ENCODE data around the gene TMEM242.

TMEM242 gene

GRCh38 chr6:157307661-157308060 lies 15.7 kb downstream of the TMEM242 start:
- H3K27ac Mint-ChIP-seq, result no peak overlapping the region
- no peaks in the 10 kb centered on the region for H3K36me3 Mint-ChIP-seq
- no peak for DNase-seq (ENCODE audit: low spot score in 2 of 2)
- ATAC-seq, result no peak
- no peaks in the 10 kb centered on the region for H3K9me3 Mint-ChIP-seq
- H3K4me3 Mint-ChIP-seq, result no peak overlapping the region
- peaks cover 6% of the 10 kb centered on the region for H3K4me1 Mint-ChIP-seq

GRCh38 chr6:157305670-157306653 lies 17.4 kb downstream of the TMEM242 start:
- H3K4me3 Mint-ChIP-seq, result no peak overlapping the region
- H3K36me3 Mint-ChIP-seq, result no peaks in the 10 kb centered on the region
- no peak overlapping the region for H3K27ac Mint-ChIP-seq
- DNase-seq (ENCODE audit: low spot score in 2 of 2) (peak in 1 of 2 donors; percentile 43), ATAC-seq (peak; percentile 11)
- peaks cover 9% of the 10 kb centered on the region for H3K4me1 Mint-ChIP-seq
- H3K9me3 Mint-ChIP-seq, result no peaks in the 10 kb centered on the region

GRCh38 chr6:157304899-157305663 lies 18.2 kb downstream of the TMEM242 start:
- no peaks in the 10 kb centered on the region for H3K9me3 Mint-ChIP-seq
- no peaks in the 10 kb centered on the region for H3K36me3 Mint-ChIP-seq
- no peak overlapping the region for H3K4me3 Mint-ChIP-seq
- H3K4me1 Mint-ChIP-seq, result peaks cover 9% of the 10 kb centered on the region
- H3K27ac Mint-ChIP-seq, result no peak overlapping the region
- ATAC-seq, result no peak
- DNase-seq (ENCODE audit: low spot score in 2 of 2), result no peak

GRCh38 chr6:157302736-157303135 lies 20.6 kb downstream of the TMEM242 start:
- Mint-ChIP-seq H3K27ac (no peak overlapping the region), H3K9me3 (no peaks in the 10 kb centered on the region), H3K36me3 (no peaks in the 10 kb centered on the region), H3K4me3 (no peak overlapping the region), H3K4me1 (peaks cover 9% of the 10 kb centered on the region)
- DNase-seq (ENCODE audit: low spot score in 2 of 2), result no peak
- ATAC-seq, result no peak

GRCh38 chr6:157300436-157300835 lies 22.9 kb downstream of the TMEM242 start:
- ATAC-seq, result no peak
- DNase-seq (ENCODE audit: low spot score in 2 of 2), result no peak
- no peak overlapping the region for H3K27ac Mint-ChIP-seq
- H3K9me3 Mint-ChIP-seq, result no peaks in the 10 kb centered on the region
- H3K4me3 Mint-ChIP-seq, result no peak overlapping the region
- peaks cover 9% of the 10 kb centered on the region for H3K4me1 Mint-ChIP-seq
- H3K36me3 Mint-ChIP-seq, result no peaks in the 10 kb centered on the region

- no peak overlapping the region for H3K4me3 Mint-ChIP-seq
- H3K27ac Mint-ChIP-seq, result no peak overlapping the region
- peaks cover 9% of the 10 kb centered on the region for H3K4me1 Mint-ChIP-seq
- ATAC-seq, result no peak
- no peaks in the 10 kb centered on the region for H3K9me3 Mint-ChIP-seq
- no peak for DNase-seq (ENCODE audit: low spot score in 2 of 2)
- no peaks in the 10 kb centered on the region for H3K36me3 Mint-ChIP-seq
These were observed 23.3 kb downstream of the TMEM242 start for GRCh38 chr6:157300006-157300405.

- H3K27ac Mint-ChIP-seq, result no peak overlapping the region
These were observed 25.0 kb downstream of the TMEM242 start for GRCh38 chr6:157298216-157298724.

GRCh38 chr6:157294654-157295053 lies 28.7 kb downstream of the TMEM242 start:
- DNase-seq (ENCODE audit: low spot score in 2 of 2) (no peak), ATAC-seq (no peak)
- Mint-ChIP-seq H3K36me3 (peaks cover 16% of the 10 kb centered on the region), H3K9me3 (no peaks in the 10 kb centered on the region), H3K27ac (no peak overlapping the region), H3K4me3 (no peak overlapping the region), H3K4me1 (no peaks in the 10 kb centered on the region)

More at GRCh38 chr6:157298216-157298724, 25.0 kb downstream of the TMEM242 start:
- Mint-ChIP-seq H3K4me1 (peaks cover 9% of the 10 kb centered on the region), H3K9me3 (no peaks in the 10 kb centered on the region), H3K4me3 (no peak overlapping the region), H3K36me3 (no peaks in the 10 kb centered on the region)
- DNase-seq (ENCODE audit: low spot score in 2 of 2) (no peak), ATAC-seq (no peak)

GRCh38 chr6:157293780-157294179 lies 29.5 kb downstream of the TMEM242 start:
- H3K9me3 Mint-ChIP-seq, result no peaks in the 10 kb centered on the region
- DNase-seq (ENCODE audit: low spot score in 2 of 2) (peak in 1 of 2 donors; percentile 35), ATAC-seq (no peak)
- H3K4me3 Mint-ChIP-seq, result no peak overlapping the region
- H3K36me3 Mint-ChIP-seq, result peaks cover 18% of the 10 kb centered on the region
- no peaks in the 10 kb centered on the region for H3K4me1 Mint-ChIP-seq
- H3K27ac Mint-ChIP-seq, result no peak overlapping the region

- Mint-ChIP-seq H3K36me3 (peaks cover 22% of the 10 kb centered on the region), H3K4me1 (no peaks in the 10 kb centered on the region), H3K9me3 (no peaks in the 10 kb centered on the region), H3K27ac (no peak overlapping the region), H3K4me3 (no peak overlapping the region)
- peak in 1 of 2 donors; percentile 40 for DNase-seq (ENCODE audit: low spot score in 2 of 2)
- ATAC-seq, result no peak
These were observed 31.1 kb downstream of the TMEM242 start for GRCh38 chr6:157292202-157292601.

- H3K9me3 Mint-ChIP-seq, result no peaks in the 10 kb centered on the region
- H3K36me3 Mint-ChIP-seq, result peaks cover 22% of the 10 kb centered on the region
- no peak overlapping the region for H3K4me3 Mint-ChIP-seq
- DNase-seq (ENCODE audit: low spot score in 2 of 2) (peak in 1 of 2 donors; percentile 33), ATAC-seq (no peak)
- H3K4me1 Mint-ChIP-seq, result no peaks in the 10 kb centered on the region
- no peak overlapping the region for H3K27ac Mint-ChIP-seq
These were observed 32.0 kb downstream of the TMEM242 start for GRCh38 chr6:157291356-157291755.

GRCh38 chr6:157290797-157291196 lies 32.5 kb downstream of the TMEM242 start:
- H3K4me3 Mint-ChIP-seq, result no peak overlapping the region
- DNase-seq (ENCODE audit: low spot score in 2 of 2), result no peak
- no peaks in the 10 kb centered on the region for H3K4me1 Mint-ChIP-seq
- no peaks in the 10 kb centered on the region for H3K9me3 Mint-ChIP-seq
- H3K27ac Mint-ChIP-seq, result no peak overlapping the region
- no peak for ATAC-seq
- peaks cover 22% of the 10 kb centered on the region for H3K36me3 Mint-ChIP-seq

GRCh38 chr6:157289764-157290163 lies 33.6 kb downstream of the TMEM242 start:
- Mint-ChIP-seq H3K4me3 (no peak overlapping the region), H3K27ac (no peak overlapping the region), H3K4me1 (no peaks in the 10 kb centered on the region), H3K9me3 (no peaks in the 10 kb centered on the region), H3K36me3 (peaks cover 22% of the 10 kb centered on the region)
- no peak for DNase-seq (ENCODE audit: low spot score in 2 of 2)
- no peak for ATAC-seq

- Mint-ChIP-seq H3K36me3 (peaks cover 22% of the 10 kb centered on the region), H3K27ac (no peak overlapping the region), H3K4me1 (no peaks in the 10 kb centered on the region), H3K9me3 (no peaks in the 10 kb centered on the region), H3K4me3 (no peak overlapping the region)
- no peak for ATAC-seq
- DNase-seq (ENCODE audit: low spot score in 2 of 2), result no peak
These were observed 34.7 kb downstream of the TMEM242 start for GRCh38 chr6:157288575-157288974.

- Mint-ChIP-seq H3K36me3 (peaks cover 22% of the 10 kb centered on the region), H3K4me3 (no peak overlapping the region), H3K27ac (no peak overlapping the region), H3K9me3 (no peaks in the 10 kb centered on the region), H3K4me1 (no peaks in the 10 kb centered on the region)
- ATAC-seq (no peak), DNase-seq (ENCODE audit: low spot score in 2 of 2) (no peak)
These were observed 35.4 kb downstream of the TMEM242 start for GRCh38 chr6:157287923-157288322.
